A549 (cell line): Measurements from ENCODE around the gene TMEM182. TPM values are rescaled to one million over a fixed set of nuclear protein-coding genes. Genes with fewer than 3 reads are reported as not detected.

ENCODE experiments used
- ATAC-seq, 2 experiments: fragments of 200-7000 bp in 1 of 2; fragments of >200 bp in 1 of 2; cut with Nextera tagmentation in 1 of 2; cut with Tn5 transposase in 1 of 2; 3 replicates each; pipeline versions ENCODE4 v1.8.0 to v1.9.1; 2018 to 2020; ENCODE audit warnings: mild to moderate bottlenecking in 1 of 2, moderate library complexity in 1 of 2
- CTCF ChIA-PET: fragments of 300-600 bp; sonication (Branson Sonifier 250); formaldehyde crosslinking; extraction: SDS; loops from one replicate; lab custom pipeline; 2021; ENCODE audit warnings: antibody characterized with exemption, inconsistent platforms; lab: Yijun Ruan, JAX
- POLR2A ChIA-PET: fragments of 350-600 bp; formaldehyde crosslinking; extraction: SDS; loops from one replicate; lab custom pipeline; 2021; ENCODE audit warnings: antibody characterized with exemption, inconsistent platforms; lab: Yijun Ruan, JAX
- DNase-seq, 2 experiments: peaks; one replicate each; pipeline versions ENCODE4 v3.0.0 to v3.0.0-alpha.2; 2011 to 2016; ENCODE audit warnings: low read depth in 1 of 2, low spot score in 1 of 2
- FAIRE-seq: peaks from 2 replicates; lab custom pipeline; 2011; peaks lifted over from hg19 to GRCh38; lab: Jason Lieb, UNC
- H3K27ac ChIP-seq, 2 experiments: fragments of >200 bp; sonication (Bioruptor Twin); formaldehyde crosslinking; 3 replicates each; pipeline ENCODE4 v1.5.1; 2016 to 2017
- H3K4me1 ChIP-seq: fragments of >200 bp; sonication (Bioruptor Twin); formaldehyde crosslinking; 3 replicates; pipeline ENCODE4 v1.6.1; 2016
- H3K4me2 ChIP-seq: fragments of >200 bp; sonication (Bioruptor Twin); formaldehyde crosslinking; 3 replicates; pipeline ENCODE4 v1.6.1; 2016
- H3K4me3 ChIP-seq: fragments of >200 bp; sonication (Bioruptor Twin); formaldehyde crosslinking; 3 replicates; pipeline ENCODE4 v1.5.1; 2016
- H3K9me3 ChIP-seq: fragments of >200 bp; sonication (Bioruptor Twin); formaldehyde crosslinking; 3 replicates; pipeline ENCODE4 v1.6.1; 2016
- BHLHE40 ChIP-seq: IDR thresholded peaks from 2 replicates; pipeline ENCODE4 v1.6.1; 2012; ENCODE audit warnings: low read depth, low read length, inconsistent platforms
- CEBPB ChIP-seq, 2 experiments: fragments of >200 bp in 1 of 2; sonication (Bioruptor Twin) in 1 of 2; formaldehyde crosslinking in 1 of 2; IDR thresholded peaks; 2 replicates each; pipeline ENCODE4 v1.6.1; 2012 to 2016
- EHF ChIP-seq: fragments of 250-450 bp; sonication (Bioruptor Pico); IDR thresholded peaks from 2 replicates; pipeline ENCODE4 v1.5.0; 2020; ENCODE audit warnings: mild to moderate bottlenecking
- ESRRA ChIP-seq: fragments of 150-350 bp; IDR thresholded peaks from 2 replicates; pipeline ENCODE4 v1.6.1; 2014; ENCODE audit warnings: mild to moderate bottlenecking, low read length, borderline replicate concordance
- FOSL2 ChIP-seq, 2 experiments: fragments of 450-650 bp in 1 of 2; fragments of >200 bp in 1 of 2; sonication (Bioruptor Twin) in 1 of 2; formaldehyde crosslinking; IDR thresholded peaks; 2 replicates each; pipeline versions ENCODE4 v1.5.0 to v1.6.1; 2016 to 2020; ENCODE audit warnings: mild to moderate bottlenecking in 1 of 2, moderate library complexity in 1 of 2
- HEYL ChIP-seq: fragments of 250-450 bp; sonication (Bioruptor Pico); IDR thresholded peaks from 2 replicates; pipeline ENCODE4 v1.8.0; 2021; ENCODE audit warnings: mild to moderate bottlenecking, moderate library complexity
- HOXA7 ChIP-seq: fragments of 250-450 bp; sonication (Bioruptor Pico); IDR thresholded peaks from 2 replicates; pipeline ENCODE4 v1.5.0; 2020; ENCODE audit warnings: mild to moderate bottlenecking, moderate library complexity
- JUNB ChIP-seq: fragments of >200 bp; sonication (Bioruptor Twin); formaldehyde crosslinking; IDR thresholded peaks from 2 replicates; pipeline ENCODE4 v1.6.1; 2016
- MAFK ChIP-seq: fragments of 450-650 bp; IDR thresholded peaks from 2 replicates; pipeline ENCODE4 v1.6.1; 2014; ENCODE audit not compliant: partially characterized antibody
- MAZ ChIP-seq: fragments of 150-350 bp; IDR thresholded peaks from 2 replicates; pipeline ENCODE4 v1.6.1; 2014; ENCODE audit warnings: antibody characterized with exemption, low read depth, low read length, borderline replicate concordance
- NFE2L2 ChIP-seq: fragments of 150-350 bp; conservative IDR thresholded peaks from 2 replicates; pipeline ENCODE4 v1.6.1; 2014; ENCODE audit warnings: low read length
- NR3C1 ChIP-seq: fragments of >200 bp; sonication (Bioruptor Twin); formaldehyde crosslinking; IDR thresholded peaks from 3 replicates; pipeline ENCODE4 v1.6.1; 2017
- PHF8 ChIP-seq: fragments of 200-600 bp; sonication (generic); IDR thresholded peaks from 2 replicates; pipeline ENCODE4 v1.6.1; 2016; ENCODE audit warnings: low read depth, mild to moderate bottlenecking, antibody characterized with exemption, moderate library complexity, borderline replicate concordance
- RARB ChIP-seq: fragments of 250-450 bp; sonication (Bioruptor Pico); IDR thresholded peaks from 2 replicates; pipeline ENCODE4 v1.8.0; 2021; ENCODE audit warnings: mild to moderate bottlenecking, moderate library complexity
- RCOR1 ChIP-seq: fragments of 150-350 bp; IDR thresholded peaks from 2 replicates; pipeline ENCODE4 v1.6.1; 2014; ENCODE audit warnings: antibody characterized with exemption, low read length, low read depth
- RFX5 ChIP-seq: fragments of 450-650 bp; IDR thresholded peaks from 2 replicates; pipeline ENCODE4 v1.7.1; 2014; ENCODE audit warnings: antibody characterized with exemption, mild to moderate bottlenecking, moderate library complexity
- SMC3 ChIP-seq: fragments of >200 bp; sonication (Bioruptor Twin); formaldehyde crosslinking; IDR thresholded peaks from 3 replicates; pipeline ENCODE4 v1.6.1; 2018; ENCODE audit warnings: inconsistent platforms
- TFCP2L1 ChIP-seq: fragments of 250-450 bp; sonication (Bioruptor Pico); IDR thresholded peaks from 2 replicates; pipeline ENCODE4 v1.5.0; 2021; ENCODE audit warnings: mild to moderate bottlenecking
- ZC3H11A ChIP-seq: fragments of 450-650 bp; IDR thresholded peaks from 2 replicates; pipeline ENCODE4 v1.6.1; 2014; ENCODE audit warnings: antibody characterized with exemption, mild to moderate bottlenecking
- WGBS: methylation state at CpG from one replicate; pipeline ENCODE4 v1.1.6; 2017; ENCODE audit errors: missing lambda C conversion rate; 5-methylcytosine and 5-hydroxymethylcytosine counted together
- polyA plus RNA-seq, 4 experiments: library from polyadenylated mRNA; depleted of rRNA in 3 of 4; stranded (reverse); fragments of >200 nt; fragmentation: RNase III in 1 of 4; extraction: RNeasy Plus Mini Kit Qiagen cat#74134 plus additional on column Dnase treatment in 1 of 4; gene quantifications; 2 replicates in 3 of 4; 3 replicates in 1 of 4; pipeline ENCODE4 v1.2.3, GENCODE V29; 2011 to 2017
- TF ChIP-seq, protein P1 (sequence below): fragments of 150-350 bp; IDR thresholded peaks from 2 replicates; pipeline ENCODE4 v1.6.1; 2014; ENCODE audit warnings: low read depth, mild to moderate bottlenecking, low read length
- TF ChIP-seq, protein P2 (sequence below): fragments of >200 bp; sonication (Bioruptor Twin); formaldehyde crosslinking; IDR thresholded peaks from 3 replicates; pipeline ENCODE4 v1.5.1; 2016
- TF ChIP-seq, protein P3 (sequence below): IDR thresholded peaks from 2 replicates; pipeline ENCODE4 v1.6.1; 2012
- TF ChIP-seq, protein P4 (sequence below): fragments of >200 bp; sonication (Bioruptor Twin); formaldehyde crosslinking; IDR thresholded peaks from 3 replicates; pipeline ENCODE4 v1.6.1; 2016
- TF ChIP-seq, protein P5 (sequence below): fragments of 250-450 bp; sonication (Bioruptor Pico); IDR thresholded peaks from 2 replicates; pipeline ENCODE4 v1.5.0; 2021; ENCODE audit warnings: mild to moderate bottlenecking, moderate library complexity, borderline replicate concordance
- TF ChIP-seq, protein P6 (sequence below): fragments of 450-650 bp; IDR thresholded peaks from 2 replicates; pipeline ENCODE4 v1.6.1; 2014; ENCODE audit warnings: antibody characterized with exemption

Gene TMEM182
- polyA plus RNA-seq, 2 of the 4 experiments (the other 2 are of a cell fraction): 5.3 to 13.1 TPM

DNA sequence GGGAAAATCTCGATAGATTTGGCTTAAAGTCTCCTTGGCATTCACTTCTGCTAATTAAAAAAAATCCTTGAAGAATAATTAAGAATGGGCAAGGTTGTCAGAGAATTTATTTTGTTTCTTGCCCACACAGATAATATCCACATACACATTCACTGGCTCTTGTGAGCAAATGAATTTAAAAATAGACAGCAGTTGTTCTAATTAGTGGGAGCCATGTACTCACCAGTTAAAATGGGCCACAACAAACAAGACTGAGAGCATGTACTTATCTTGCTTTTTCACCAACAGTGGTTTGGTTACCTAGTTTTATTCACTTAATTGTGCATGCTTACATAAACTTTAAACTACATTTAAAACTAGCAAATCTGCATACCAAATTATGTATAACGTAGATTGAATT lies 53.5 kb downstream of the TMEM182 start (continued):
- TF ChIP-seq ZC3H11A (no peak), NFE2L2 (no peak)

DNA sequence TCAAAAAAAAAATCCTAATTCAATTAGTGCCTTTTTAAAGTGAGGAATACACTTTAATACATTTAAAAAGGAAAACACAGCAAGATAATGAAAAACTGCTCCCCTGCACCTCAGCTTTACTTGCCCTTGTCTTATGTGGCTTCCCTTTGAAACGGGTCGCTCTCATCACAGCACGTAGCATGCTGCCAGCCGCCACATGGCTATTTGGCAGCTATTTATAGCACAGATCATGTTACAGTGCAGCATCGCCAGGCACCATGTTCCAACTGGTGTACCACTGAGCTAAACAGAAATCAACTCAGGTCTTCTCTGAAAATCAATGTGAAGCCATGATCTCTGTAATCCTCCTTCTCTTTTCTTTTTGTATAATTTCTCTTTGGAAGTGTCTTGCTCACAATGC lies 65.1 kb downstream of the TMEM182 start:
- ChIA-PET CTCF (interaction anchor here (1.4 to 1.7 kb wide), 2 partner anchors 10 to 13 kb away, joined by 4 to 7 read pairs; no protein-coding TSS in a partner anchor), POLR2A (no interaction called here)
- FAIRE-seq (no peak), ATAC-seq (no peak), DNase-seq (no peak)
- no peaks in the 10 kb centered on the region for H3K4me1 ChIP-seq
- H3K9me3 ChIP-seq: no peaks in the 10 kb centered on the region
- TF ChIP-seq SMC3: no peak
- no peak for TF ChIP-seq NFE2L2
- no peak for TF ChIP-seq ESRRA
- no peak for TF ChIP-seq ZC3H11A
- TF ChIP-seq BHLHE40: no peak
- TF ChIP-seq HOXA7 (CRISPR knock-in tag): no peak
- no peak for TF ChIP-seq HEYL (CRISPR knock-in tag)
- TF ChIP-seq, protein P1, sequence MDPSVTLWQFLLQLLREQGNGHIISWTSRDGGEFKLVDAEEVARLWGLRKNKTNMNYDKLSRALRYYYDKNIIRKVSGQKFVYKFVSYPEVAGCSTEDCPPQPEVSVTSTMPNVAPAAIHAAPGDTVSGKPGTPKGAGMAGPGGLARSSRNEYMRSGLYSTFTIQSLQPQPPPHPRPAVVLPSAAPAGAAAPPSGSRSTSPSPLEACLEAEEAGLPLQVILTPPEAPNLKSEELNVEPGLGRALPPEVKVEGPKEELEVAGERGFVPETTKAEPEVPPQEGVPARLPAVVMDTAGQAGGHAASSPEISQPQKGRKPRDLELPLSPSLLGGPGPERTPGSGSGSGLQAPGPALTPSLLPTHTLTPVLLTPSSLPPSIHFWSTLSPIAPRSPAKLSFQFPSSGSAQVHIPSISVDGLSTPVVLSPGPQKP: no peak
- TF ChIP-seq TFCP2L1: no peak
- no peak for TF ChIP-seq MAFK
- TF ChIP-seq MAZ: no peak
- TF ChIP-seq, protein P2, sequence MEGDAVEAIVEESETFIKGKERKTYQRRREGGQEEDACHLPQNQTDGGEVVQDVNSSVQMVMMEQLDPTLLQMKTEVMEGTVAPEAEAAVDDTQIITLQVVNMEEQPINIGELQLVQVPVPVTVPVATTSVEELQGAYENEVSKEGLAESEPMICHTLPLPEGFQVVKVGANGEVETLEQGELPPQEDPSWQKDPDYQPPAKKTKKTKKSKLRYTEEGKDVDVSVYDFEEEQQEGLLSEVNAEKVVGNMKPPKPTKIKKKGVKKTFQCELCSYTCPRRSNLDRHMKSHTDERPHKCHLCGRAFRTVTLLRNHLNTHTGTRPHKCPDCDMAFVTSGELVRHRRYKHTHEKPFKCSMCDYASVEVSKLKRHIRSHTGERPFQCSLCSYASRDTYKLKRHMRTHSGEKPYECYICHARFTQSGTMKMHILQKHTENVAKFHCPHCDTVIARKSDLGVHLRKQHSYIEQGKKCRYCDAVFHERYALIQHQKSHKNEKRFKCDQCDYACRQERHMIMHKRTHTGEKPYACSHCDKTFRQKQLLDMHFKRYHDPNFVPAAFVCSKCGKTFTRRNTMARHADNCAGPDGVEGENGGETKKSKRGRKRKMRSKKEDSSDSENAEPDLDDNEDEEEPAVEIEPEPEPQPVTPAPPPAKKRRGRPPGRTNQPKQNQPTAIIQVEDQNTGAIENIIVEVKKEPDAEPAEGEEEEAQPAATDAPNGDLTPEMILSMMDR: no peak
- TF ChIP-seq, protein P3, sequence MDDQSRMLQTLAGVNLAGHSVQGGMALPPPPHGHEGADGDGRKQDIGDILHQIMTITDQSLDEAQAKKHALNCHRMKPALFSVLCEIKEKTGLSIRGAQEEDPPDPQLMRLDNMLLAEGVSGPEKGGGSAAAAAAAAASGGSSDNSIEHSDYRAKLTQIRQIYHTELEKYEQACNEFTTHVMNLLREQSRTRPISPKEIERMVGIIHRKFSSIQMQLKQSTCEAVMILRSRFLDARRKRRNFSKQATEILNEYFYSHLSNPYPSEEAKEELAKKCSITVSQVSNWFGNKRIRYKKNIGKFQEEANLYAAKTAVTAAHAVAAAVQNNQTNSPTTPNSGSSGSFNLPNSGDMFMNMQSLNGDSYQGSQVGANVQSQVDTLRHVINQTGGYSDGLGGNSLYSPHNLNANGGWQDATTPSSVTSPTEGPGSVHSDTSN: no peak
- no peak for TF ChIP-seq RARB (CRISPR knock-in tag)
- no peak for TF ChIP-seq EHF
- TF ChIP-seq NR3C1: no peak
- H3K4me3 ChIP-seq: no peak overlapping the region
- no peak overlapping the region for H3K4me2 ChIP-seq
- WGBS: 47% methylated on average over 5 of the region's 5 CpGs
- no peak overlapping the region for H3K27ac ChIP-seq

DNA sequence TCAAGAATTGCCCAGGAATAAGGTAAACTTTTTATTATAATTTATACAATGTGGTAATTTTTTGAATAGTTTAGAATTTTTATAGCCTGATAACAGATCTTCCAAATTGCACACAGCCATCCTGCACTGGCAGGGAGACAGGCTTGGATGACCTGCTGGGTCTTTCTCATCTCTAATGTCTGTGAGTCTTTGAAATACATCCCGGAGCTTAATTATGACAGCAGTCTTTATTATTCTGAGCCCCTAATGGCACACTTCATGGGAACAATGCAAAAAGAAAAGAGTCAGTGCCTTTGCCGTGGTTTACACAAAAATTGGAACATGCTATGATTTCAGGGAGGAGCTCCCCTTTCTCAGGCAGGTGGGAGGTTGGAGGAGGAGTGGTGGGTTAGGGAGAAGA lies 71.0 kb downstream of the TMEM182 start:
- no peaks in the 10 kb centered on the region for H3K9me3 ChIP-seq
- 43% methylated on average over 2 of the region's 2 CpGs for WGBS
- H3K27ac ChIP-seq: no peak overlapping the region
- no peak for FAIRE-seq
- POLR2A ChIA-PET: no interaction called here
- no peak overlapping the region for H3K4me2 ChIP-seq
- H3K4me1 ChIP-seq: no peaks in the 10 kb centered on the region
- no peak for DNase-seq
- CTCF ChIA-PET: no interaction called here
- no peak overlapping the region for H3K4me3 ChIP-seq
- no peak for ATAC-seq
- TF ChIP-seq, protein P4, sequence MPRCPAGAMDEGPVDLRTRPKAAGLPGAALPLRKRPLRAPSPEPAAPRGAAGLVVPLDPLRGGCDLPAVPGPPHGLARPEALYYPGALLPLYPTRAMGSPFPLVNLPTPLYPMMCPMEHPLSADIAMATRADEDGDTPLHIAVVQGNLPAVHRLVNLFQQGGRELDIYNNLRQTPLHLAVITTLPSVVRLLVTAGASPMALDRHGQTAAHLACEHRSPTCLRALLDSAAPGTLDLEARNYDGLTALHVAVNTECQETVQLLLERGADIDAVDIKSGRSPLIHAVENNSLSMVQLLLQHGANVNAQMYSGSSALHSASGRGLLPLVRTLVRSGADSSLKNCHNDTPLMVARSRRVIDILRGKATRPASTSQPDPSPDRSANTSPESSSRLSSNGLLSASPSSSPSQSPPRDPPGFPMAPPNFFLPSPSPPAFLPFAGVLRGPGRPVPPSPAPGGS: no peak
- TF ChIP-seq, protein P5, sequence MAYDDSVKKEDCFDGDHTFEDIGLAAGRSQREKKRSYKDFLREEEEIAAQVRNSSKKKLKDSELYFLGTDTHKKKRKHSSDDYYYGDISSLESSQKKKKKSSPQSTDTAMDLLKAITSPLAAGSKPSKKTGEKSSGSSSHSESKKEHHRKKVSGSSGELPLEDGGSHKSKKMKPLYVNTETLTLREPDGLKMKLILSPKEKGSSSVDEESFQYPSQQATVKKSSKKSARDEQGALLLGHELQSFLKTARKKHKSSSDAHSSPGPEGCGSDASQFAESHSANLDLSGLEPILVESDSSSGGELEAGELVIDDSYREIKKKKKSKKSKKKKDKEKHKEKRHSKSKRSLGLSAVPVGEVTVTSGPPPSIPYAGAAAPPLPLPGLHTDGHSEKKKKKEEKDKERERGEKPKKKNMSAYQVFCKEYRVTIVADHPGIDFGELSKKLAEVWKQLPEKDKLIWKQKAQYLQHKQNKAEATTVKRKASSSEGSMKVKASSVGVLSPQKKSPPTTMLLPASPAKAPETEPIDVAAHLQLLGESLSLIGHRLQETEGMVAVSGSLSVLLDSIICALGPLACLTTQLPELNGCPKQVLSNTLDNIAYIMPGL (CRISPR knock-in tag): no peak
- TF ChIP-seq, protein P2: no peak
- TF ChIP-seq, protein P6, sequence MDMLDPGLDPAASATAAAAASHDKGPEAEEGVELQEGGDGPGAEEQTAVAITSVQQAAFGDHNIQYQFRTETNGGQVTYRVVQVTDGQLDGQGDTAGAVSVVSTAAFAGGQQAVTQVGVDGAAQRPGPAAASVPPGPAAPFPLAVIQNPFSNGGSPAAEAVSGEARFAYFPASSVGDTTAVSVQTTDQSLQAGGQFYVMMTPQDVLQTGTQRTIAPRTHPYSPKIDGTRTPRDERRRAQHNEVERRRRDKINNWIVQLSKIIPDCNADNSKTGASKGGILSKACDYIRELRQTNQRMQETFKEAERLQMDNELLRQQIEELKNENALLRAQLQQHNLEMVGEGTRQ: no peak
- TF ChIP-seq RFX5: no peak
- TF ChIP-seq CEBPB (IDR thresholded peaks at IDR 0.05): no peak
- no peak for TF ChIP-seq RCOR1
- TF ChIP-seq JUNB: no peak
- TF ChIP-seq PHF8: no peak
- TF ChIP-seq FOSL2 (IDR thresholded peaks at IDR 0.05): no peak
- no peak for TF ChIP-seq FOSL2 (CRISPR knock-in tag; IDR thresholded peaks at IDR 0.05)
